NCI-H2107 (cell line): ENCODE results near the gene EML4.
"Not testable (repeated sequence)": the region's sequence is repeated elsewhere in the genome, so short reads cannot be mapped to it uniquely, and the experiment has no call there.

Experiments
- DNase-seq: peaks from one replicate; lab custom pipeline; 2025; lab: John Stamatoyannopoulos, UW

The EML4 gene

GRCh38 chr2:42171396-42171980 lies 2.3 kb downstream of the EML4 start:
- DNase-seq = no peak

- DNase-seq = no peak
Observed at GRCh38 chr2:42172020-42172419, 2.9 kb downstream of the EML4 start.

GRCh38 chr2:42172566-42172965 lies 3.4 kb downstream of the EML4 start:
- no peak for DNase-seq

- DNase-seq = not testable (repeated sequence)
Observed at GRCh38 chr2:42173467-42173866, 4.3 kb downstream of the EML4 start.

- DNase-seq = no peak
Observed at GRCh38 chr2:42176992-42177738, 8.0 kb downstream of the EML4 start.

GRCh38 chr2:42178335-42178734 lies 9.2 kb downstream of the EML4 start:
- DNase-seq = no peak

GRCh38 chr2:42180300-42180699 lies 11.1 kb downstream of the EML4 start:
- no peak for DNase-seq

GRCh38 chr2:42182654-42183308 lies 13.6 kb downstream of the EML4 start:
- no peak for DNase-seq

GRCh38 chr2:42183775-42184174 lies 14.6 kb downstream of the EML4 start:
- DNase-seq = no peak

- DNase-seq = no peak
Observed at GRCh38 chr2:42184346-42184745, 15.2 kb downstream of the EML4 start.

- no peak for DNase-seq
Observed at GRCh38 chr2:42185220-42185921, 16.2 kb downstream of the EML4 start.

- DNase-seq = no peak
Observed at GRCh38 chr2:42186366-42186765, 17.2 kb downstream of the EML4 start.

- no peak for DNase-seq
Observed at GRCh38 chr2:42186945-42187632, 17.9 kb downstream of the EML4 start.

- no peak for DNase-seq
Observed at GRCh38 chr2:42187886-42188285, 18.7 kb downstream of the EML4 start.

GRCh38 chr2:42189235-42189566 lies 20.0 kb downstream of the EML4 start:
- no peak for DNase-seq

- no peak for DNase-seq
Observed at GRCh38 chr2:42190191-42190590, 21.0 kb downstream of the EML4 start.

- no peak for DNase-seq
Observed at GRCh38 chr2:42191285-42192009, 22.3 kb downstream of the EML4 start.

- no peak for DNase-seq
Observed at GRCh38 chr2:42192010-42192373, 22.8 kb downstream of the EML4 start.

- no peak for DNase-seq
Observed at GRCh38 chr2:42192652-42193566, 23.8 kb downstream of the EML4 start.

- DNase-seq = no peak
Observed at GRCh38 chr2:42193722-42194187, 24.6 kb downstream of the EML4 start.
